ENCODE results near the gene BFSP2. TPM values are rescaled to one million over a fixed set of nuclear protein-coding genes. Genes with fewer than 3 reads are reported as not detected.

The BFSP2 gene
- total and polyA plus RNA-seq, 2 donors (not counting 3 experiments of a cell fraction or from before 2014, with no cell fraction given): not detected

- H3K36me3 ChIP-seq (ENCODE audit: control insufficient read depth in 2 of 2, extremely low read depth in 1 of 2, insufficient read depth in 2 of 2, low read length in 2 of 2): no peaks in the 10 kb centered on the region
- H3K27ac ChIP-seq (ENCODE audit: insufficient read depth, low read depth, low read length): no peak overlapping the region
- H2AFZ ChIP-seq (ENCODE audit: low read depth, low read length): no peak overlapping the region
- BruUV-seq (replicated peaks): no TSS peak
- H3K9me1 ChIP-seq (replicated peaks; ENCODE audit: control insufficient read depth, extremely low read depth, insufficient read depth, low read length): no peaks in the 10 kb centered on the region
- H3K9ac ChIP-seq (replicated peaks; ENCODE audit: extremely low read depth, insufficient read depth, low read length): no peak overlapping the region
- DNase-seq (ENCODE audit: low read depth, low spot score) (peak; percentile 12), FAIRE-seq (peak; percentile 49)
- TF ChIP-seq POLR2A (IDR thresholded peaks at IDR 0.05; ENCODE audit: low read depth, low read length) (no peak), FOS (IDR thresholded peaks at IDR 0.05; ENCODE audit: borderline replicate concordance, insufficient read depth, low read length) (peak; percentile 45)
- ChIA-PET POLR2A (no interaction called here), CTCF (interaction anchor here (0.6 to 2.1 kb wide), 4 partner anchors 10 to 668 kb away, joined by 3 to 7 read pairs (median 4); no protein-coding TSS in a partner anchor)
- H3K27me3 ChIP-seq (ENCODE audit: control insufficient read depth in 2 of 2, insufficient read depth in 2 of 2, low read length in 2 of 2): no peaks in the 10 kb centered on the region
- H3K4me1 ChIP-seq (ENCODE audit: control insufficient read depth, extremely low read depth, insufficient read depth, low read length): peaks cover 9% of the 10 kb centered on the region
- intact Hi-C loops (cut with micrococcal nuclease) (no loop called here), dilution Hi-C loops (cut with MboI; ENCODE audit: extremely low pct_ligation_motif_present, low sequenced_read_pairs) (no loop called here)
- no peaks in the 10 kb centered on the region for H3K9me3 ChIP-seq (replicated peaks; ENCODE audit: control insufficient read depth, insufficient read depth, low read length)
- H4K20me1 ChIP-seq (replicated peaks; ENCODE audit: control insufficient read depth, extremely low read depth, insufficient read depth, low read length): no peaks in the 10 kb centered on the region
- H3K4me2 ChIP-seq (ENCODE audit: insufficient read depth, low read length): no peak overlapping the region
- H3K79me2 ChIP-seq (ENCODE audit: control insufficient read depth, insufficient read depth, low read length): no peaks in the 10 kb centered on the region
- no peak overlapping the region for H3K4me3 ChIP-seq (replicated peaks in 1 of 3; ENCODE audit: insufficient read depth in 1 of 3, low read depth in 1 of 3, low read length in 3 of 3)
Measured at GRCh38 chr3:133394561-133395311, 5.1 kb upstream of the BFSP2 start.

GRCh38 chr3:133396906-133397305 is 3.0 kb upstream of the BFSP2 start:
- Histone ChIP-seq H4K20me1 (replicated peaks; ENCODE audit: control insufficient read depth, extremely low read depth, insufficient read depth, low read length) (no peaks in the 10 kb centered on the region), H2AFZ (ENCODE audit: low read depth, low read length) (no peak overlapping the region), H3K79me2 (ENCODE audit: control insufficient read depth, insufficient read depth, low read length) (no peaks in the 10 kb centered on the region), H3K36me3 (ENCODE audit: control insufficient read depth in 2 of 2, extremely low read depth in 1 of 2, insufficient read depth in 2 of 2, low read length in 2 of 2) (no peaks in the 10 kb centered on the region), H3K27ac (ENCODE audit: insufficient read depth, low read depth, low read length) (no peak overlapping the region), H3K4me2 (ENCODE audit: insufficient read depth, low read length) (no peak overlapping the region), H3K9me3 (replicated peaks; ENCODE audit: control insufficient read depth, insufficient read depth, low read length) (no peaks in the 10 kb centered on the region), H3K4me3 (replicated peaks in 1 of 3; ENCODE audit: insufficient read depth in 1 of 3, low read depth in 1 of 3, low read length in 3 of 3) (no peak overlapping the region), H3K4me1 (ENCODE audit: control insufficient read depth, extremely low read depth, insufficient read depth, low read length) (peaks cover 9% of the 10 kb centered on the region), H3K9me1 (replicated peaks; ENCODE audit: control insufficient read depth, extremely low read depth, insufficient read depth, low read length) (no peaks in the 10 kb centered on the region), H3K27me3 (ENCODE audit: control insufficient read depth in 2 of 2, insufficient read depth in 2 of 2, low read length in 2 of 2) (no peaks in the 10 kb centered on the region), H3K9ac (replicated peaks; ENCODE audit: extremely low read depth, insufficient read depth, low read length) (no peak overlapping the region)
- dilution Hi-C loops (cut with MboI; ENCODE audit: extremely low pct_ligation_motif_present, low sequenced_read_pairs) (no loop called here), intact Hi-C loops (cut with micrococcal nuclease) (no loop called here)
- POLR2A ChIA-PET: no interaction called here
- no TSS peak for BruUV-seq (replicated peaks)
- CTCF ChIA-PET: interaction anchor here (1.2 kb wide), 1 partner anchor 12 kb away, joined by 3 read pairs; no protein-coding TSS in a partner anchor
- no peak for FAIRE-seq
- no peak for TF ChIP-seq MAX (IDR thresholded peaks at IDR 0.05; ENCODE audit: insufficient read depth, insufficient read length)
- no peak for TF ChIP-seq MYC (IDR thresholded peaks at IDR 0.05; ENCODE audit: low read depth, low read length)
- TF ChIP-seq EZH2 (IDR thresholded peaks at IDR 0.05; ENCODE audit: borderline replicate concordance, low read depth, low read length, severe bottlenecking): no peak
- TF ChIP-seq FOS (IDR thresholded peaks at IDR 0.05; ENCODE audit: borderline replicate concordance, insufficient read depth, low read length): no peak
- TF ChIP-seq POLR2AphosphoS5 (IDR thresholded peaks at IDR 0.05; ENCODE audit: insufficient read depth, low read depth, low read length): no peak
- TF ChIP-seq JUN (IDR thresholded peaks at IDR 0.05; ENCODE audit: borderline replicate concordance, insufficient read depth, insufficient read length, low read depth): no peak
- no peak for TF ChIP-seq CTCF (IDR thresholded peaks at IDR 0.05; ENCODE audit: extremely low read depth in 1 of 2, insufficient read depth in 1 of 2, low read depth in 1 of 2, low read length in 2 of 2)
- no peak for TF ChIP-seq GATA2 (IDR thresholded peaks at IDR 0.05; ENCODE audit: insufficient read depth, insufficient read length, low read depth, low read length)
- no peak for DNase-seq (ENCODE audit: low read depth, low spot score)
